Iris pigment epithelial cell (primary cell): ENCODE results near the gene NR5A1.

Experiments used
- DNase-seq: peaks from one replicate; pipeline ENCODE4 v3.0.0-alpha.2; 2011; ENCODE audit warnings: low read depth

Gene NR5A1

DNA sequence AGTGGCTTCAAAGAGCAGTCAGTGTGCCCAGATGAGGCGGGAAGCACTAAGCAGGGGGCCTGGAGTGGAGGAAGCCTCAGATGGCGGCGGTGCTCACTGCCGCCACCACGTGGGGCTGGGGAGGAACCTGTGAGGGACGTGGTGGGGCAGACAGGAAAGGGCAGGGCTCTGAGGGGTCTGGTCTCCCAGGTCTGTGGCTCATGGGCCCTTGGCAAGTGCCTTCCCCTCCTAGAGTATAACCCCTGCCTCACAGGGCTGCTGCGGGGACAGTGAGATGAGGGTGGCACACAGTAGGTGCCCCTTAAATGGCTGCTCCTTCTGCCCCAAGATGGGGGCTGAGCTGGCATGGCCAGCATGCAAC, 26.6 kb downstream of the NR5A1 start:
- peak; percentile 22 for DNase-seq

DNA sequence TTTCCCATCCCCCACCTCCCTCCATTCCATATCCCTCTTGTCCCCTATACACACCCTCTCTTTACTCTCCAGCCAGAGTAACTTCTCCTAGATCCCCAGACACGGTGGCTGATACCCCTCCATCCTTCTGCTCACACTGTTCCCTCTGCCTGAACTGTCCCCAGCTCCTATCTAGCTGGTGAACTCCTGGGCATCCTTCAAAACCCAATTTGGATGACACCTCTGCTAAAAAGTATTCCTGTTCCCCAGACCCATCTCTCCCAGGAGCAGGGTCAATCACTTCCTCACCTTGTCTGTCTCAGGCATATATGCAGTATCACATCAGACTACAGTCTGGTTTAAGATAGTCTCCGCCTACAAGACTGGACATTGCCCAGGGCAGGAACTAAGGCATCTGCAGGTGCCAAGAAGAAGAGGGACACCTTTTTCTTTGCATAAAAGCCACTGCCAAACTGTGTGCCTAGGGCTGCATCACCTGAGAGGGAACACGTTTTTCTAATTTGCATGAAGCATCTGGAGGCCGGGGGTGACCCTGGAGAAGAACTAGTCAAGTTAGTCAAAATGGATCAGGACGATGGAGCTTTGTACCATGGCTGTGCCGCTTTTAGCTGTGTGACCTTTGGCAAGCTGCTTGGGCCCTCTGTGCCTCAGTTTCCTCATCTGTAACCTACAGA, 27.1 kb downstream of the NR5A1 start:
- DNase-seq: no peak

DNA sequence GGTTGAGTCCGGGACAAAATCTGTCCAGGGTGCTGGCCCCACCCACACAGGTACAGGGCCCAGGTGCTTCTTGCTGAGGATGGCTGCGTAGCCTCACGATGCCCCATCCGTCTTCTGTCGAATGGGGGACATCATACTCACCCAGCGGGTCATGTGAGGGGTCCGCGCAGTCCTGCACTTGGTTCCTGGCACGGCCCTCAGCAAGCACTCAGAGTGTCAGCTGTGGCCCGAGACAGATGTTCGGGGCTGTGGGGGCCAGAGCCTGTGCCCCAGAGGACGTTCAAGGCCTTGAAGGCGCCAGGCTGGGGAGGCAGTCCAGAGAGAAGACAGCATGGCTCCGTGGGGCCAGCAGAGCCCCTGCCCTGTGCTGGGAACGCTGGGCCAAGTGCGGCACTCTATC, 27.8 kb downstream of the NR5A1 start:
- DNase-seq: no peak

DNA sequence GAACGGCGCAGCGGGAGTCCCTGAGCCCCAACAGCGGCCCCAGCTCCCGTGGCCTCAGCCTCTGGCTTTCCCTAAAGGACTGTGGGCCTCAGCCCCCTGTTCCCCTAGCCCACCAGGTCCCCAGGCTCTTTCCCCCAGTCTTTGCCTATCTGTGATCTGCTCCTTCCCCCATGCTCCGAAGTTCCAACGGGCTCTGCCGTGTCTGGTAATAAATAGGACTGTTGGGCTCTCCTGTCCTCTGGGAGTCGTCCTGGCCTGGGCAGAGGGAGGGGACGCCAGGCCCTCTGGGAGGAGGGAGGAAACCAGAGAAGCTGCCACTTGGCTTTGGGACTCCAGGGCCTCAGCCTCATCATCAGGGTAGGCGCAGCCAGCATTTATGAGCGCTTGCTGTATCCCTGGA, 28.8 kb downstream of the NR5A1 start:
- no peak for DNase-seq

DNA sequence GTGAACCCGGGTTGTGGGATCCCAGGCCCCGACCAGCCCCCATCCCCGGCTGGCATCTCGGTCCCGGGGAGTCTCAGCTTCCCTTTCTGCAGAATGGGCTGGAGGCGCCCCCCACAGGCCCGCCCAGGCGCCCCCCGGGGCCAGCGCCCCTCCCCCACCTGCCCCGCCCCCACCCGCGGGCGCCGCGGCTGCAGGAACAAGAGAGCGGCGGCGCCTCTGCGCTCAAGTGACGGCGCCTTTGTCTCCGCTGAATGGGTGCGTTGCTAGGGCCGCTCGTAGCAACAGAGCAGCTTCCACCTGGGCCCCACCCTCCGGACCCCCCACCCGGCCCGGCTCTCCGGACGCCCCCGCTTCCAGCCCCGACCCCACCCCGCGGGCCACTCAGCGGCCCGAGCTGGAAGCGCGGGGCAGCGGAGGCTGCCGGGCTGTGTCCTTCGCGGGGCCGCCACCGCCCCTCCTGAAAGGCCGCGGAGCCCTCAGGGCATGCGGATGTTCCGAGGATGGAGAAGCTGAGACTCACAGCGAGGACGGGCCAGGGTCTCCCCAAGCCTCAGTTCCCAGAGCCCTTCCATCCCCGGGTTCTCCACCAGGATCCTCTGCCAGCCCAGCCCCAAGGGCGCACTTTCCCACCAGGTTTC, 29.4 kb downstream of the NR5A1 start:
- no peak for DNase-seq

DNA sequence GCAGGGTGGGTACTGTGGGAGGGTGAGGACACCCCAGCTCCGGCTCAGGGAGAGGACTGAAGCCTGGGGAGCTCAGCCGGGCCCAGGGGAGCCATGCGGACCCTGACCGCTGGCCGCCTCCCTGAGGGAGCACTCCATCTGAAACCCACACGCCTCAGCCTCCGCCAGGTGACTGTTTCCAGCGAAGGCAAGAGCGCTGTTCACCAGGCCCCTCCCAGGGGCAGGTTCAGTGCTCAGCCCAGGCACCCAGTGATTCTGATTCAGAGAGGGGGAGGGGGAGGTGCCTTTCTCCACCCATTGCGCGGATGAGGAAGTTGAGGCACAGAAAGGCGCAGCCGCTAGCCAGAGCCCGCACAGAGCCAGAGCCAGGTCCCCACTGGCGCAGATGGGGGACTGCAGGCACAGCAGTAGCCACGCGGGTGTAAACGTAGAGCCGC, 30.0 kb downstream of the NR5A1 start:
- no peak for DNase-seq

DNA sequence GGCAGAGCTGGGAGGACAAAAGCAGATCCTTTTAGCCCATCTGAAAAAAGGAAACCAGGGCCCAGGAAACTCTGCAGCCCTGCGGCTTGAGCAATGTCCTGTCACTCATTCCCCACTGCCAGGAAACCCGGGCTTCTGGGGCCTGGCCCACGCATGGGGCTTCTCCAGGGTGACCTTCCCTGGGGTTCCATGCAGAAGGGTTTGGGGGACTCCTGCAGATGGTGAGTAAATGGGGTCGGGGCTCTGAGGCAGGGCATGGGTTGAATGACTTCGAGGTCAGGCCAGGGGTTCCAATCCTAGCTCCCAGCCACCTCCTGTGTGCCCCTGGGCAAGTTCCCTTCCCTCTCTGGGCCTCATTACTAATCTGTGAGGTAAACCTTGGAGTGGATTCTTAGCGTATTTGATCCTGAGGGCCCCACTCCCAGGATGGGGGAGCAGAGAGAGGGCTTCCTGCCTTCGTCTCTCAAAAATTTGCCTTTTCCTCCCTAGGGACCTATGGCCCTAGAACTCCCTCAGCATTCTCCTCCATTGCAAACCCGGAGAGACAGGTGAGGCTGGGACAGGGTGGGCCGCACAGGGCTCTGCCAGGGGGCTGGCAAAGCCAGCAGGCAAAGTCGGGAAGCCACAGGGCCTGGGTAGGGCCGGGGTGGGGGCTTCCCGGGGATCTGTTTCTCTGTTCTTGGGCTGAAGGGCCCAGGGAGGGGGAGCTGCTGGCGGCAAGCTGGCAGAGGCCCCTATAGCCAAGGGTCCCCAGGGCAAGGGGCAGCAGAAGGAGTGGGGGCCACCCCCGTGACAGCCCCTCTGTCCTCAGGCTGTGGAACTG, 31.1 kb downstream of the NR5A1 start:
- DNase-seq: no peak

DNA sequence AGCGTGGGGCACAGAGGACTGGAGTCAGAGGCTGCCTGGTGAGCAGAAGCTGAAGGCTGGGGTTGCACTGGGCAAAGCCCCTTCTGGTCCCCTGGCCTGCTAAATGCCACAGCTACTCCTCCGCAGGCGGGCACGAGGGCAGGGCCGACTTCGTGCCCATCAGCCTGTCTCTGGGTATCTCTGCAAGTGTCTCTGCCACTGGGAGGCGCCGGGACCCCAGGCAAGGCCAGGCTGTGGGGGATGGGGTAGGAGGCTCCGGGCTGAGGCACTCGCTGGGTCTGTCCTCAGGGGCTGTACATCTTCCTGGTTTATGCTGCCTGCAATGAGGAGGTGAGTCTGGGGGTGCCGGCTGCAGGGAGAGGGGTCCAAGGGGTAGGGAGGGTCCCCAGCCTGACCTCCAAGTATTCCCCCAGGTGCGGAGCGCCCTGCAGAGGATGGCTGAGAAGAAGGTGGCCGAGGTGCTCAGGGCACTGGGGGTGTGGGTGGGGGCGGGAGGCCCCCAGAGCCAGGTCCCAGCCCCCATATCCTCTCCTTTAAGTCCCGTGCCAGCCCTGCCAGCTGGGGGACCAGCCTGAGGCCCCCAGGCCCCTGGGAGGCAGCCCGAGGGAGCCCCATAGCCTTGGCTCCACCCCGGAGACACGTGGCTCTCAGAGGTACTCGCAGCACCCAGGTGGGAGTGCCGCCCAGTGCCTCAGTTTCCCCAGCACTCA, 31.9 kb downstream of the NR5A1 start:
- no peak for DNase-seq

DNA sequence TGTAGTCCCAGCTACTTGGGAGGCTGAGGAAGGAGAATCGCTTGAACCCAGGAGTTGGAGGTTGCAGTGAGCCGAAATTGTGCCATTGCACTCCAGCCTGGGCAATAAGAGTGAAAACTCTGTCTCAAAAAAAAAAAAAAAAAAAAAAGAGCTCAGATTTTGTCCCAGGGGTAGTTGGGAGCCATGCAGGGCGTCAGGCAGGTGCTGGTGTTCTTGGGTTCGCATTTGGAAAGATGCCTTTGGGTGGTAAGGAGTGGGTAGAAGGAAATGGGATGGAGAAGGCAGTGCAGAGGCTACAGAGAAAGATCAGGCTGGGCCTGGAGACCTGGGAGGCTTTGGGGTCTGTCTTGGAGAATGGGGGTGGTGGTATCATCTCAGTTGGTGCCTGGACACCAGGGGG, 33.0 kb downstream of the NR5A1 start:
- DNase-seq: no peak

DNA sequence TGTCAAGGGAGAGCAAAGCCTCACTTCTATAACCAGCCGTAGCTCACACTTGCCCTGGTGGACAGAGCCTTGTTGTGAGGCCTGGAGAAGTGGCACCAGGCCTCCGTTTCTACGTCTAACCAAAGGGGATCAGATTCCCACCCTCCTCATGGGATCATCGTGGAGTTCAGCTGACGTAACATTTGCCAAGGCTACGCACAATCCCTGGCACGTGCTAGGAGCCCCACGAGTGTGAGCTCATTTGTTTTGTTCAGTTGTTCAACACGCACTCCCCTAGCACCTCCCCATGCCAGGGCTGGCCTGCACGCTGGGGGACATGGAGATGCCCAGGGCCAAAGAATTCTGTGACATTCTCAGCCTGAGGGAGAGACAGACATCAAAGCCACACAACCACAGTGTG, 33.9 kb downstream of the NR5A1 start:
- DNase-seq: no peak

DNA sequence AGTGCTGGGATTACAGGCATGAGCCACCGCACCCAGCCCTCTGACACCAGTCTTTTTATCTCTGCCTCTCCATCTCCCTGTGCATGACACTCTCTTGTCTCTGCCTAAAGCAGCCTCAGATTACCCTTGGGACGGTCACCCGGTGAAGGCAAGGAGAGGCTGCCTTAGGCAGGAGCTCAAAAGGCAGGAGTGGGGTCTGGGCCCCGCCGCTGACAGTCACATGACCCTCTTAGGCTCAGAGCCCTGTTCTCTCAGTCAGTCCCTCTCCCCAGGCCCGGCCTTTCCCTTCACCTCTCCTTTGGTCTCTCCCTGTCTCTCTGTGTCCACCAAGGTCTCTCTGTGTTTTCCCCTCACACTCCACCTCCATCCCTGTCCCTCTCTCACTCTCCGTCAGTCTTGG, 34.4 kb downstream of the NR5A1 start:
- DNase-seq: no peak

DNA sequence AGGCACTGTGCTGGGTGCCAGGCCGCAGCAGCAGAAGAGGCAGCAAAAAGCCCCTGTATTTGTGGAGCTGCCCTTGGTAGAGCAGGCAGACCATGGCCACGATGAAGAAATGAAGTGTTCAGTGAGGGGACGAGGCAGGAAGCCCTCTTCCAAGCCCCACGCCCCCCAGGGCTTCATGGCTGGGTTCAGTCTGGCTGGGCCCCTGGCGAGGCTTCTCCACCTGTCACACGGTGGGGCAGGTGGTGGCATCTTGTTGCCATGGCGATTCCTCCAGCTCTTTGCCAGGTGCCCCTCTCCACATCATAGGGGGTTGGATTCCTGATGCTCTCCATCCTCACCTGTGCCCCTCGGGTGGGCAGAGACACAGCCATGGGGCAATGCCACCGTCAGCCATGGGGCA, 35.4 kb downstream of the NR5A1 start:
- no peak for DNase-seq

DNA sequence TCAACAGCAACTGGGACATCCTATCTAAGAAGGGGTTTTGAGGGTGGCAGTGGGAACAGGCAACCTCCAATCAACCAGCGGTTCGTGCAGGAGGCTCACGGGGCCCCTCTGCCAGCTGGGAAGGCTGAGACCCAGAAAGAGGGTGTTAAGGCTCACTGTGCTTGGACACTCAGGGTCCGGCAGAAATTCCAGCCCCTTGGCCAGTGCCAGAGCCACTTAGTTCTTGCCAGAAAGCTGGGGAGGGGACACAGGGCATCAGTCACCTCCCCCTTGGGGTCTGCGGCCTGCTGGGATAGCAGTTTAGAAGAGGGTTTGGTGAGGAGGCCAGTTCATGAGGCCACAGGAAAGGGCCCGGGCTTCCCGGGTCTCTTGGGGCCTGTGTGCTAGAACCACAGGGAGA, 36.5 kb downstream of the NR5A1 start:
- DNase-seq: no peak

DNA sequence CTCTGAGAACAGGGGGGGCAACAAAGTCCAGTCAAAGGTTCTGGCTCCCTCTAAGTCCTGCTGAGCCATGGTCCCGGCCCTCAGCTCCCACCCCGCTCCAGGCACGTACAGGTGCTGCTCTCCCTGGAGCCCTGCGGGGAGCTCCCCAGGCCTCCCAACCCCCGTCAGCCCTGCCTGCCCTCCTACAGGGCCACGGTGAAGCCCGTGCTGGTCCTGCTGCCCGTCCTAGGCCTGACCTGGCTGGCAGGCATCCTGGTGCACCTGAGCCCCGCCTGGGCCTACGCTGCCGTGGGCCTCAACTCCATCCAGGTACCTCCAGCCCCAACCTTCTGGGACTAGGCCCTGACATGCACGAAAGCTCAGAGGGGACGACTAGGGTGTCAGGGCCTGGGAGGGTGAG, 36.9 kb downstream of the NR5A1 start:
- no peak for DNase-seq

DNA sequence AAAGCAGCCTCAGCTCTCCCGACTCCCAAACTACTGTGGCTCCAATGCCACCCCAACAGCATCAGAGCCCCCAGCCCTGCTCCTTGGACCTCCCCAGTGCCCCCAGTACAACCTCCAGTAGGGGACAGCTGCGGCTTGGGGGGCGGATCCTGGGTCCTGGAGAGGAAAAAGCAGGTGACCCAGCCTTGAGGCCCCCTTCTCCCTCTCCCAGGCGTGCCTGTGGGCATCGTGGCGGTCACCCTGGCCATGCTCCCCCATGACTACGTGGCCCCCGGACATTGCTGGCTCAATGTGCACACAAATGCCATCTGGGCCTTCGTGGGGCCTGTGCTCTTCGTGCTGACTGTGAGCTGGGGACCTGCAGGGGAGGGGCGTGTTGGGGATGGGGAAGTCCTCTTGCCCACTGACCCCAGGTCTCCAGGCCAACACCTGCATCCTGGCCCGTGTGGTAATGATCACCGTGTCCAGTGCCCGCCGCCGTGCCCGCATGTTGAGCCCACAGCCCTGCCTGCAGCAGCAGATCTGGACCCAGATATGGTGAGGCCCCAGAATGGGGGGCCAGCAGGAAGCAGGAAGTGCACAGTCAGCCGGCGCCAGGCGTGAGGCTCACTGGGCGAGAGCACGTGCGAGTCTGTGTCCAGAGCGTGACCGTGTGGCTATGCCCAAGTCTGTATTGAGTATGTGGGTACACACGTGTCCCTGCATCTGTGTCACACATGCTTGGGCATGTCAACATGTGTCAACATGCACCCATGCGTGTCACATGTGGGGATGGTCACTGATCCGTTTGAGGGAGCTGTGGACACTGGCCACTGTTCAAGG, 38.0 kb downstream of the NR5A1 start:
- DNase-seq: no peak

DNA sequence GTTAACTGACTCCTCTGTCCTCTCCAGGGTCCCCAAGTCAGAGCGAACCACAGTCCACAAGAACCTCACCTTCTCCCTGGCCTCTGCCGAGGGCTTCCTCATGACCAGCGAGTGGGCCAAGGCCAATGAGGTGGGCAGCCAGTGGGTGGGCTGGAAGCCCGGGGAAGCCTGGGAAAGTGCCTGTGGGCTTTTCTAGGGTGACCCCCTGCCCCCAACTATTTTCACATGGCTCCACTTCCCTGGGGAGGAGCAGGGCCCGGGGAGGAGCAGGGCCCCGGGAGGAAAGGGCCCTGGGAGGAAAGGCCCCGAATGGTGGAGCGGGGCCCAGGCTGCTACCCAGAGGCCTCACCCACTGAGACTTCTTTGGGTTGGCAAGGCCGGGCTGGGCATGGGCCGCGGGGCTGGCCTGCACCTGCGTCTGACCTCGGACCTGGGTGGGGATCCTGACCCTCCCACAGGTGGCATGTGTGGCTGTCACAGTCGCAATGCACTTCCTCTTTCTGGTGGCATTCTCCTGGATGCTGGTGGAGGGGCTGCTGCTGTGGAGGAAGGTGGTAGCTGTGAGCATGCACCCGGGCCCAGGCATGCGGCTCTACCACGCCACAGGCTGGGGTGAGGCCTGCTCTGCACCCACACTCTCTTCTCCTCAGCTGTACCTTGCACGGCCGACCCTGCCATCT, 39.0 kb downstream of the NR5A1 start:
- no peak for DNase-seq

DNA sequence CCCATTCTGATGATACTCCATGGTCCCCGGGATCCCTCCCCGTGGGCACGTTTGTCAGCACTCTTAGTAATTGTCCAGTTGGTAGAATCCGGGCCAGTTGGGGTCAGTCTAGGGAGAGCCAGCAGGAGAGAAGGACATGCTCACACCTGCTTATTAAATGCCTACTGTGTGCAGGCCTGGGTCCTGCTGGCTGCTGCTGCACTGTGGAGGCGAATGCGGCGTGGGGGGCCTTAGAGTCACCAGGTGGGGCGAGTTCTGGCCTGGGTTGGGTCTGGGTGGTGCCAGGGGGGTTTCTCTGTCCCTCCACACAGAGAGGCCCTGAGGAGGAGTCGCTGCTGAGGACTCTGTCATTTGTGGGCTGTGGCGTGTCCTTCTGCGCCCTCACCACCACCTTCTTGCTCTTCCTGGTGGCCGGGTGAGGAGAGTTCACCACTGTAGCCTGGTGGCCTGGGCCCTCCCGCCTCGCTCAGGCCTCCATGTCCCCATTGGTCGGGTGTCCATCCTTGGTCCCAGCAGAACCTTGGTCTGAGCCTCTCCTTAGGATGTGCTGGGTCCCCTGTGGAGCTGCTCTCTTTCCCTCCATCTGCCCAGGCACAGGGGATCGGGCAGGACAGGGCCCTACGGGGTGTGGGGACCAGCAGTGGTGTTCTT, 39.7 kb downstream of the NR5A1 start:
- no peak for DNase-seq

DNA sequence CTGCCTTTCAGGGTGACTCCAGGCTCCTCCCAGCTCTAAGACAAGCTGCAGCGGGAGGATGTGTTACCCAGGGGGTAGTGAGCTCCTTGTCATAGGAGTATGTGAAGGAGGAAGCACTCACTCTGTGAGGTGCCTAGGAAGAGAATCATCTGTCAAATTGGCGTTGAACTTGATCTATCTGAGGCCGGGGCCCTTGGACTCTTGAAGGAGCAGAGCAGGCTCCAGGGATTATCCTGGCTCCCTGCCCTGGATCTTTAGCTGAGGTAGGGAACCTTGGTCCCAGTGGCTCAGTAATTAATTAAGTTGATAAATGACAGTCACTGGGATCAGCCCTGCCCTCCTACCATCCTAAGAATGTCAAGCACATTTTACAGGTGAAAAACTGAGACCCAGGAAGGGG, 41.5 kb downstream of the NR5A1 start:
- DNase-seq: no peak

DNA sequence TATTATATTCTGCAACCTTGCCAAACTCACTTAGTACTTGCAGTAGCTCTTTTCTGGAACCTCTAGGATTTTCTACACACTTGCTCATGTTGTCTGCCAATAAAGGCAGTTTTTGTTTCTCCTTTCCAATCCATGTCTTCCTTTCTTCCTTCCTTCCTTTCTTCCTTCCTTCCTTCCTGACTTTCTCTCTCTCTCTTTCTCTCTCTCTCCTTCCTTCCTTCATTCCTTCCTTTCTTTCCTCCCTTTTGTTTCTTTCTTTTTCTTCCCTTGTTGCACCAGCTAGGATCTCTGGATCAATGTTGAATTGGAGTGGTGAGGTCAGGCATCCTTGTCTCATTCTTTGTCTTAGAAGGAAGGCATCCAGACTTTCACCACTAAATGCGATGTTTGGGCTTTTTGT, 44.5 kb downstream of the NR5A1 start:
- no peak for DNase-seq

DNA sequence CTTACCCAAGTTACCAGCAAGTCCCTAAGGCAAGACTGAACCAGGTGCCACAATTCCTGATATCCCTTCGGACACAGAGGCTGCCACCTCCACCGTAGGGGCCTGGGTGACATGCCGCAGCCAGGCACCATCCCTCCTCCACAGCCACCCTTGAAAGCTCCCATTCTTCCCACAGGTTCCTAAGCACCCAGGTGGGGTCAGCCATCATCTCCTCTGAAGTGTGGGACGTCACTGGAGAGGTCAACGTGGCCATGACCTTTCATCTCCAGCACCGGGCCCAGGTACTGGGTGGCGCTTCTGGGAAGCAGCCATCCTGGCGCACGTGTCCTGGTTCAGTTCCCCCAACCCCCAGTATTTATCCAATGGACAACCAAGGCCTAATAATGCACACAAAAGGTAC, 48.8 kb downstream of the NR5A1 start:
- no peak for DNase-seq
